ENCODE results near the gene DNAH5.
A peak's percentile ranks its signal among the peaks of the same experiment; 100 is the strongest.

Gene DNAH5

GRCh38 chr5:13973724-13974123, 29.2 kb upstream of the DNAH5 start:
- DNase-seq (ENCODE audit: extremely low spot score) = no peak
- ChIA-PET POLR2A (no interaction called here), CTCF (no interaction called here)
- TF ChIP-seq SUZ12 (IDR thresholded peaks at IDR 0.05) (no peak), L3MBTL2 (conservative IDR thresholded peaks at IDR 0.05) (no peak), PKNOX1 (IDR thresholded peaks at IDR 0.05) (no peak), ARNT (IDR thresholded peaks at IDR 0.05) (no peak), BHLHE40 (IDR thresholded peaks at IDR 0.05; ENCODE audit: borderline replicate concordance) (no peak), CTBP1 (IDR thresholded peaks at IDR 0.05; ENCODE audit: borderline replicate concordance) (no peak), FOXA1 (IDR thresholded peaks at IDR 0.05) (no peak), FOXK2 (IDR thresholded peaks at IDR 0.05) (no peak), SP1 (IDR thresholded peaks at IDR 0.05) (no peak), HDGF (IDR thresholded peaks at IDR 0.05; ENCODE audit: borderline replicate concordance) (no peak), FOXM1 (IDR thresholded peaks at IDR 0.05; ENCODE audit: borderline replicate concordance) (no peak), TARDBP (IDR thresholded peaks at IDR 0.05) (no peak), NFRKB (IDR thresholded peaks at IDR 0.05) (no peak), ELF4 (IDR thresholded peaks at IDR 0.05) (no peak), ZNF384 (IDR thresholded peaks at IDR 0.05) (no peak), LEF1 (IDR thresholded peaks at IDR 0.05; ENCODE audit: borderline replicate concordance) (no peak)

- TF ChIP-seq TARDBP (IDR thresholded peaks at IDR 0.05) (no peak), ARNT (IDR thresholded peaks at IDR 0.05) (no peak)
- ChIA-PET POLR2A (no interaction called here), CTCF (no interaction called here)
- DNase-seq (ENCODE audit: extremely low spot score) = no peak
These were observed 27.5 kb upstream of the DNAH5 start for GRCh38 chr5:13972029-13972428.

GRCh38 chr5:13957032-13957645, 12.7 kb upstream of the DNAH5 start:
- no peak for TF ChIP-seq PKNOX1 (IDR thresholded peaks at IDR 0.05)
- TF ChIP-seq CTBP1 (IDR thresholded peaks at IDR 0.05; ENCODE audit: borderline replicate concordance) = no peak
- no peak for TF ChIP-seq SP1 (IDR thresholded peaks at IDR 0.05)
- TF ChIP-seq L3MBTL2 (conservative IDR thresholded peaks at IDR 0.05) = no peak
- no peak for TF ChIP-seq BHLHE40 (IDR thresholded peaks at IDR 0.05; ENCODE audit: borderline replicate concordance)
- no peak for TF ChIP-seq ARNT (IDR thresholded peaks at IDR 0.05)
- no peak for TF ChIP-seq ELF4 (IDR thresholded peaks at IDR 0.05)
- no peak for TF ChIP-seq SUZ12 (IDR thresholded peaks at IDR 0.05)
- TF ChIP-seq LEF1 (IDR thresholded peaks at IDR 0.05; ENCODE audit: borderline replicate concordance) = no peak
- ChIA-PET POLR2A (no interaction called here), CTCF (interaction anchor here (0.6 to 1.4 kb wide), 5 partner anchors 10 to 691 kb away, joined by 3 to 4 read pairs (median 3); no protein-coding TSS in a partner anchor)
- DNase-seq (ENCODE audit: extremely low spot score) = peak; percentile 55

- ChIA-PET CTCF (interaction anchor here (0.6 to 1.4 kb wide), 4 partner anchors 10 to 692 kb away, joined by 3 to 4 read pairs (median 3); no protein-coding TSS in a partner anchor), POLR2A (no interaction called here)
- DNase-seq (ENCODE audit: extremely low spot score) = no peak
- TF ChIP-seq LEF1 (IDR thresholded peaks at IDR 0.05; ENCODE audit: borderline replicate concordance) (no peak), HDGF (IDR thresholded peaks at IDR 0.05; ENCODE audit: borderline replicate concordance) (no peak), FOXK2 (IDR thresholded peaks at IDR 0.05) (no peak), BHLHE40 (IDR thresholded peaks at IDR 0.05; ENCODE audit: borderline replicate concordance) (no peak), L3MBTL2 (conservative IDR thresholded peaks at IDR 0.05) (no peak), ZNF384 (IDR thresholded peaks at IDR 0.05) (no peak), FOXM1 (IDR thresholded peaks at IDR 0.05; ENCODE audit: borderline replicate concordance) (no peak), FOXA1 (IDR thresholded peaks at IDR 0.05) (no peak), CTBP1 (IDR thresholded peaks at IDR 0.05; ENCODE audit: borderline replicate concordance) (no peak), SP1 (IDR thresholded peaks at IDR 0.05) (no peak)
These were observed 12.0 kb upstream of the DNAH5 start for GRCh38 chr5:13956471-13956870.

- no peak for DNase-seq (ENCODE audit: extremely low spot score)
- TF ChIP-seq ELF4 (IDR thresholded peaks at IDR 0.05) (no peak), L3MBTL2 (conservative IDR thresholded peaks at IDR 0.05) (no peak), TARDBP (IDR thresholded peaks at IDR 0.05) (no peak), SP1 (IDR thresholded peaks at IDR 0.05) (no peak), FOXA1 (IDR thresholded peaks at IDR 0.05) (no peak), PKNOX1 (IDR thresholded peaks at IDR 0.05) (no peak), FOXM1 (IDR thresholded peaks at IDR 0.05; ENCODE audit: borderline replicate concordance) (no peak), HDGF (IDR thresholded peaks at IDR 0.05; ENCODE audit: borderline replicate concordance) (no peak), FOXK2 (IDR thresholded peaks at IDR 0.05) (no peak), ARNT (IDR thresholded peaks at IDR 0.05) (no peak), CTBP1 (IDR thresholded peaks at IDR 0.05; ENCODE audit: borderline replicate concordance) (no peak)
- POLR2A ChIA-PET = no interaction called here
- CTCF ChIA-PET = no interaction called here
These were observed 11.4 kb upstream of the DNAH5 start for GRCh38 chr5:13955896-13956295.

GRCh38 chr5:13946111-13946510, 1.6 kb upstream of the DNAH5 start:
- TF ChIP-seq FOXA1 (IDR thresholded peaks at IDR 0.05) = no peak
- TF ChIP-seq PKNOX1 (IDR thresholded peaks at IDR 0.05) = no peak
- no peak for TF ChIP-seq HDGF (IDR thresholded peaks at IDR 0.05; ENCODE audit: borderline replicate concordance)
- DNase-seq (ENCODE audit: extremely low spot score) = no peak
- ChIA-PET POLR2A (no interaction called here), CTCF (interaction anchor here (1.3 kb wide), 1 partner anchor 11 kb away, joined by 3 read pairs; no protein-coding TSS in a partner anchor)
